GM18870 (cell line): ENCODE results near the gene ST8SIA1.

Experiments
- ATAC-seq: cut with Tn5 transposase; IDR thresholded peaks from one replicate; pipeline ENCODE4 v1.9.1; 2021; ENCODE audit warnings: moderate library complexity; ENCODE audit not compliant: unreplicated experiment

Gene ST8SIA1

DNA sequence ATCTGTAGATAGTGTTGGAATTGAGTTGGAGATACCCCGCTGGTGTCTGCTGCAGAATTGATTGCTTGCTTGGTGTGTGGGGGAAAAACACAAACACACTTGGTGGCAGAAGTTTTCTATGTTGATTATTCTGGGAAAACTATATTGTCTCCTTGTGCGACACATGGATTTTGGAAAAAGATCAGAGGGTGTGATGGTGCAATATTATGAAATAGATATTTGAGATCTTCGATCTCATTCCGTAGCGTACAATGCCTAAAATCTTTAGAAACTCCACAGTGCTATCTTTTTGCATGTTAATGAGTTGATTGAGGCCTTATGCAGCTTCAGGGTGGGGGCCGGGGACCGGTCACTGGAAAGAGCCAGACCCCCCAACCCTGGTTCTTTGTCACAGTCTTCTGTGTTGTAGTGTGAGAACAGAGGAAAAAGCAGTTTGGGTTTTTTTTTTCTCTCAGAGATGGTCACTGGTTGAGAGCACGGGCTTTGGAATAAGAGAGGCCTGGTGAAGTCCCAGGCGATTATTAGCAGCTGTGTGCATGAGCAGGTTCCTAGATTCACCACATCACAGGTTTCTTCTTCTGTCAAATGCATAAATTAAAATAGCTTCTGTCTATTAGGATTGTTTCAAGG lies 88.2 kb downstream of the ST8SIA1 start:
- no peak for ATAC-seq

DNA sequence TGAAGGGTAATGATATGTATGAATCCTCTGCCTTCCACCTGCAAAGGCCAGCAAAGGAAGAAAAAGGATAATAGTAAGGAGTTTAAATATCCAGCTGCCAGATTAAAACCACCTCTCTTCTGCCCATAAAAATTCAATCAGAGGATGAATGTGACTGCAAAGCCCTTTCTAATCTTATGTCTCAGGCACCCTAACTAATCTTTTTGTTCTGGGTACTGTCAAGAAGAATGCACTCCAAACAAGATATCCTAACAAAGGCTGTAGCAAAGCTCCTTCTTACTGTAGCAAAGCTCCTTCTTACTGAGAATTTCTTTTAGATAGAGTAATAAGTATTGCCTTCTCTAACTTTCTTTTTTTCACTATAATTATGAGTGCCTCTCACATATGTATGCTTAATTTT lies 91.8 kb downstream of the ST8SIA1 start:
- ATAC-seq = no peak

- no peak for ATAC-seq
Measured at GRCh38 chr12:22238211-22238610, 96.3 kb downstream of the ST8SIA1 start.

DNA sequence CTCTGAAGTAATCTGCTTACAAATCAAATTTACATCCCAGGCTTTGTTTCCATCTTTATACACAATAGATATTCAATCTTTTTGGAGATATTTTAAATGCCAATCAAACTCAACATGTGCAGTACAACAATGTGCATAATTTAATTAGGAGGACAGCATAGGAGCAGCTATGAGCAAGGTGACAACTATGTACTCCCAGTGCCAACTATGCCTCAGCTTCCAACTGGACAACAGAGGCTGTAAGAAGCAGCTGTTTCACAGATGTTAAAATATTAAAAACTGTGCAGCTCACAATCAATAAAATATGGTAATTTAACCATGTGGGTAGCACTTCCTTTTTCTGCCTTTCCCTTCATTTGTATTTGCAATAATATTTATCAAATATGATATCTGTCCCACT lies 99.9 kb downstream of the ST8SIA1 start:
- no peak for ATAC-seq

- no peak for ATAC-seq
Measured at GRCh38 chr12:22231836-22232235, 102.7 kb downstream of the ST8SIA1 start.

- ATAC-seq = no peak
Measured at GRCh38 chr12:22231078-22231477, 103.4 kb downstream of the ST8SIA1 start.

GRCh38 chr12:22230280-22230794 lies 104.2 kb downstream of the ST8SIA1 start:
- no peak for ATAC-seq

GRCh38 chr12:22229652-22230279 lies 104.7 kb downstream of the ST8SIA1 start:
- ATAC-seq = no peak

DNA sequence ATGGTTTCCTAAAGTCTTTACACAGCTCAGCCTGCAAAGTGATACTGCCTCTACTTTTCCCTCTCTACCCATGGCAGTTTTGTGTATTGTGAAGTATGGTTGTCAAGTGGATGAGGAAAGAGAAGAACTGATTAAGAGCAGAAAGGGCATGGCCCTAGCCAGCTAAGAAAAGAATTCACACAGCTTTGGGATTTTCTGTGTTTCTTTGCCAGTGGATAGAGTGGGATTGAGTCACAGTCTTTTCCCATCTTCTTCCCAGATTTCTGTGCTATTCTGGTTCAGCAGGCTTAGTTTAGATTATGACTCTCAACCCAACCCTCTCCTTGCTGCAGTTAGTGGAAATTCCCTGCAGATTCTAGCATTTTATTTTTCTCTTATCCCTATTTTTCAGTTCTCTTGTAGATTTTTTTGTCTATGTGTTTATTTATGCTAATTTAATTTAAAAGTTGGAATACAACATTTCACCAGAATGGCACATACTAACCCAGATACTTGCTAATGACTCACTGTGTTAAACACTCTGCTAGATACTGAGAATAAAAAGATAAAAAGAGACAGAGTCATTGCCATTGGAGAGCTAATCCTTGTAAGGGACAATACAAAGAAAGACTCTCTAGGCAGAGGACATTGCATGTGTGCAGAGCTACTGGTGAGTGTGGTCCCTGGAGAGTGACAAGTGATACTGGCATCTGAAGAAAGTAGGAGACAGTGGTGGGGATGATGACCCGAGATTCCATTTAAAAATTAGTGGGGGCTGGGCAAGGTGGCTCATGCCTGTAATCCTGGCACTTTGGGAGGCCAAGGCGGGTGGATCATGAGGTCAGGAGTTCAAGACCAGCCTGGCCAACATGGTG lies 106.3 kb downstream of the ST8SIA1 start:
- ATAC-seq = no peak

GRCh38 chr12:22223356-22223755 lies 111.2 kb downstream of the ST8SIA1 start:
- ATAC-seq = no peak

GRCh38 chr12:22217556-22217955 lies 117.0 kb downstream of the ST8SIA1 start:
- ATAC-seq = no peak

DNA sequence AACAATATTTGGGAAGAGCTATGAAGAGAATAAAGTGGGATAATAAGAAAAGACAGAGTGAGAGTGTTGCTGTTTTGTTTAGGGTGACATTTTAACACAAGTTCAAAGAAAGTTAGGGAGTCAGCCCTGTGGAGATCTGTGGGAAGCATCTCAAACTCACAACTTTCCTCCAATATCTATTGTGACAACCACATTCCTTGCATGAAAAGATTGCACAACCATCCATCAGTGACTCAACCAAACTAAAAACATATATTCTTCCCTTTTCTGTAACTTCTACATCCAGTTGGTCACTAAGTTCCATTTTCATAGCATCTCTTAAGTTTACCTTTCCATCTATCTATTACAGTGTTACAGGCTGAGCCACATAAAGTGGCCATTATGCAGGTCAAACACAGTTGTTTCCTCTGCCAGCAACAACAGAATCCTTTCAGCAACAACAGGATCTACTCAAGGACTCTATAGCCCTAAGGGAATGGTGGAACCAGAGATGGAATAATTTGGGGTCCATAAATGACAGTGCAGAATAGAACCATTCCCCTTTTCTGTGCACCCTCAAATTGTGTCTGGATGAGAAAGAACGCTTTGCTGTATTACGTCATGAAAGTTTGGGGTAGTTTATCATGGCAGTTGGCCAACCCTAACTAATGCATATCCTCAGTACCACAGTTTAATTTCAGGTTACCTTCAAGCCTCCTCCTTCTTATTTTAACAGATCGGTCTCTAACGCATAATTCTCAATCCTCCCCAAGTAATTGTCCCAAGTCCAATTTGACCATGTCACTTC lies 118.8 kb downstream of the ST8SIA1 start:
- no peak for ATAC-seq

DNA sequence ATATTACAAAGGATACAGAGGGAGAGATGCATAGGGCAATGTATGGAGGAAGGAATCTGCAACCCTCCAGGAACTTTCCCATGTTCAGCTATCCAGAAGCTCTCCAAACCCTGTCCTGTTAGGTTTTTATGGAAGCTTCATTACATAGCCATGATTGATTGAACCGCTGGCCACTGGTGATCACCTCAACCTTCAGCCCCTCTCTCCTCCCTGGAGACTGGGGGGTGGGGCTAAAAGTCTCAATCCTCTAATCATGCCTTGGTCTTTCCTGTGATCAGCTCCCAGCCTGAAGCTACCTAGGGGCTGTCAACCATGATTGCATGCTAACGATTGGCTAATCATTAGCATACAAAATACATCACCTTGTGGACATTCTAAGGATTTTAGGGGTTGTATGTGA lies 123.4 kb downstream of the ST8SIA1 start:
- no peak for ATAC-seq

GRCh38 chr12:22209422-22209821 lies 125.1 kb downstream of the ST8SIA1 start:
- ATAC-seq = no peak

GRCh38 chr12:22206111-22206728 lies 128.3 kb downstream of the ST8SIA1 start:
- ATAC-seq = no peak

- no peak for ATAC-seq
Measured at GRCh38 chr12:22204391-22204790, 130.1 kb downstream of the ST8SIA1 start.

DNA sequence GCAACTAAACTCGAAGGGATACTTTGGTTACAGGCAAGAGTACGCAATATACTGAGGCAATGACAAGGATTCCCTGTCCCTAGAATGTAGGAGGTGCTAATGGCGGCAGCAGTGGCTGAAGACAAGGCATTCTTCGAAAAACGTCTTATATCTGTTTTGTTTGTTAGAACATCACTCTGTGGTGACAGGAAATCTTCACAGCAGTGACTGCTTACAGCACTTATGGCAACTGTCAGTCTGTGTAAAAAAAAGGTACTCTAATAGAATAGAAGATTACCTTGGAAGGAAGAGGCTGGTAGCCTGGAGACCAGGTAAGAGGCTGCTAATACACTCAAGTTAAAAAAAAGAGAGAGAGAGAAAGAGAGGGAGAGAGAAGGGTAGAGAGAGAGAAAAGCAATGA lies 131.7 kb downstream of the ST8SIA1 start:
- no peak for ATAC-seq

DNA sequence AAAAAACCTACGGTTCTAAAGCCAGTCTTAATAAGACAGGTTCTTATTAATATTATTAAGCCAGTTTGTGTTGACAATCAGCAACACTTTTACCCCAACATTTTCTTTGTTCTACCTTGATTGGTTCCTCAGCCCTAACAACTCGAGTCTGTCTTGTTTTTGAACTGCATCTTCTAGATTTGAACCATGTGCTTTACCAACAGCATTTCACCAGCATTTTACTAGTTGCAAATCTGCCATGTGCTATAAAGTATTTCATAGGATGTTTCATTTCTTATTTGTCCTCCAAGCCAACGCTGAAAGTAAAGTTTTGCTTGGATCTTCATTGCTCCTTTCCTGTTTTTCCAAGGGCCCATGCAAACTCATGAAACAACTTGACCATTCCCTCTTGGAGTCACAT lies 133.4 kb downstream of the ST8SIA1 start:
- ATAC-seq = no peak

DNA sequence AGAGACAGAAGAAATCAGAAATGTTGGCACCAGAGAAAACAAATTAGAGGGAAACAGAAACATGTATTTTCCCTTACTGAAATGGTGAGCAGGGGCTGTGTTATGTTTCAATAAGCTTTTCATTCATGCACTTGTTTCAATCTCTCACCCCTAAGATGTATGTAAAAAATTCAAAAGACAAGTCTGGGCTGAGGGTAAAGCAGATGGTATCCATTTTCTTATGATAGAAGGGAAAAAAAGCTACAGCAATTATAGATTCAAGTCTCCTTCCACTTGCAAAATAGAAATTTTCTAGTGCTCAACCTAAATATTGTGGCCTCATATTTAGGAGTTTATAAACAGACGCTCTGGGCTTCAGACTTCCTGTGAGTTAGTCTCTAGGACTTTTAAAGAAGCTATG lies 138.3 kb downstream of the ST8SIA1 start:
- no peak for ATAC-seq

DNA sequence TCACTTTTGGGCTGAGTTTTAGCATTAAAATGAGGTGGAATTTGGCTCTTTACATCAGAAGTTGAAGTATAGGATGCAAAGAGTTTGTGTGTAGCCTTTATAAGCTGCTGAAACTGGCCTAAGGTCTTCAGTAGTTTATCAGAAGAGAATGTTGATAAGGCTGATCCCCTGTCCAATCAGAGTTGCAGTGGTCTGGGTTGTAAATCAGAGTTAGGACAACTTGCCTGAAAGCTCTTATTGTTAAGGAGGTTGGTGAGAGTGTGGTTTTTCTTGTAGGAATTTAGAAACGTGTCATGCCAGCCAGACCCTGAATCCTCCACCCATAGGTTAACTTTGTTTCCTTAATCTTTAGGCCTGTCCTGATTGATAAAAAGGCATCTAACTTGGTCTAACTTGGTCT lies 143.5 kb downstream of the ST8SIA1 start:
- no peak for ATAC-seq

GRCh38 chr12:22188431-22188830 lies 146.1 kb downstream of the ST8SIA1 start:
- ATAC-seq = no peak
